Measurements from ENCODE around the gene CXorf58.

CXorf58 gene

GRCh38 chrX:23901060-23901459 is 6.7 kb upstream of the CXorf58 start:
- no peak for DNase-seq (ENCODE audit: low read depth)

- no peak for DNase-seq (ENCODE audit: low read depth)
These were observed 6.0 kb upstream of the CXorf58 start for GRCh38 chrX:23901805-23902204.

- no peak for DNase-seq (ENCODE audit: low read depth)
These were observed 5.4 kb upstream of the CXorf58 start for GRCh38 chrX:23902419-23902818.

- DNase-seq (ENCODE audit: low read depth) = no peak
These were observed 3.7 kb upstream of the CXorf58 start for GRCh38 chrX:23904096-23904495.

- no peak for DNase-seq (ENCODE audit: low read depth)
These were observed 702 bp upstream of the CXorf58 start for GRCh38 chrX:23907111-23907497.

- DNase-seq (ENCODE audit: low read depth) = no peak
These were observed 606 bp downstream of the CXorf58 start for GRCh38 chrX:23908219-23909004.

- no peak for DNase-seq (ENCODE audit: low read depth)
These were observed 3.5 kb downstream of the CXorf58 start for GRCh38 chrX:23911126-23911835.

GRCh38 chrX:23919148-23919547 is 11.3 kb downstream of the CXorf58 start:
- DNase-seq (ENCODE audit: low read depth) = no peak

GRCh38 chrX:23919706-23920320 is 12.0 kb downstream of the CXorf58 start:
- no peak for DNase-seq (ENCODE audit: low read depth)

- no peak for DNase-seq (ENCODE audit: low read depth)
These were observed 18.2 kb downstream of the CXorf58 start for GRCh38 chrX:23926015-23926414.

- no peak for DNase-seq (ENCODE audit: low read depth)
These were observed 23.2 kb downstream of the CXorf58 start for GRCh38 chrX:23930894-23931604.

- no peak for DNase-seq (ENCODE audit: low read depth)
These were observed 24.2 kb downstream of the CXorf58 start for GRCh38 chrX:23932046-23932445.

- no peak for DNase-seq (ENCODE audit: low read depth)
These were observed 27.3 kb downstream of the CXorf58 start for GRCh38 chrX:23935106-23935505.

- no peak for DNase-seq (ENCODE audit: low read depth)
These were observed 28.4 kb downstream of the CXorf58 start for GRCh38 chrX:23936180-23936579.

- DNase-seq (ENCODE audit: low read depth) = no peak
These were observed 29.3 kb downstream of the CXorf58 start for GRCh38 chrX:23937100-23937499.

GRCh38 chrX:23938690-23939089 is 30.9 kb downstream of the CXorf58 start:
- no peak for DNase-seq (ENCODE audit: low read depth)

- no peak for DNase-seq (ENCODE audit: low read depth)
These were observed 31.4 kb downstream of the CXorf58 start for GRCh38 chrX:23939203-23939602.

GRCh38 chrX:23944234-23944633 is 36.4 kb downstream of the CXorf58 start:
- DNase-seq (ENCODE audit: low read depth) = no peak

- DNase-seq (ENCODE audit: low read depth) = no peak
These were observed 37.4 kb downstream of the CXorf58 start for GRCh38 chrX:23945206-23945605.

GRCh38 chrX:23952391-23952790 is 44.6 kb downstream of the CXorf58 start:
- no peak for DNase-seq (ENCODE audit: low read depth)

GRCh38 chrX:23952984-23953907 is 45.4 kb downstream of the CXorf58 start:
- DNase-seq (ENCODE audit: low read depth) = no peak
